Measurements from ENCODE around the gene IQSEC1.

GRCh38 chr3:13107661-13108060 lies 34.4 kb upstream of the IQSEC1 start:
- TF ChIP-seq CTCF (IDR thresholded peaks at IDR 0.05): no peak
- TF ChIP-seq EZH2 (IDR thresholded peaks at IDR 0.05; ENCODE audit: borderline replicate concordance, insufficient read depth, low read depth, low read length, poor library complexity, severe bottlenecking): no peak
